Activated T-cell treated with anti-CD3 and anti-CD28 coated beads, Interleukin-2, amount 50 U/mL, for 48 hours (primary cell): ENCODE data around the gene CDH23.

Source experiments
- DNase-seq, 2 experiments: peaks; one replicate each; pipeline ENCODE4 v3.0.0-alpha.2; 2020

The CDH23 gene

GRCh38 chr10:71423901-71424300 is 27.2 kb downstream of the CDH23 start:
- no peak for DNase-seq

GRCh38 chr10:71424496-71425194 is 27.9 kb downstream of the CDH23 start:
- no peak for DNase-seq

- DNase-seq: no peak
Measured at GRCh38 chr10:71426058-71426605, 29.4 kb downstream of the CDH23 start.

- no peak for DNase-seq
Measured at GRCh38 chr10:71427246-71427645, 30.5 kb downstream of the CDH23 start.

GRCh38 chr10:71429304-71429703 is 32.6 kb downstream of the CDH23 start:
- no peak for DNase-seq

- DNase-seq: peak in 1 of 2 experiments; percentile 14
Measured at GRCh38 chr10:71429929-71430328, 33.2 kb downstream of the CDH23 start.

- peak in 1 of 2 experiments; percentile 1 for DNase-seq
Measured at GRCh38 chr10:71431239-71432100, 34.8 kb downstream of the CDH23 start.

- DNase-seq: peak in 1 of 2 experiments; percentile 10
Measured at GRCh38 chr10:71432101-71432905, 35.6 kb downstream of the CDH23 start.

GRCh38 chr10:71432956-71433767 is 36.4 kb downstream of the CDH23 start:
- no peak for DNase-seq

GRCh38 chr10:71433768-71434744 is 37.3 kb downstream of the CDH23 start:
- DNase-seq: peak in 1 of 2 experiments; percentile 24

- DNase-seq: peak in 1 of 2 experiments; percentile 8
Measured at GRCh38 chr10:71434760-71435394, 38.2 kb downstream of the CDH23 start.

- no peak for DNase-seq
Measured at GRCh38 chr10:71435571-71436267, 39.0 kb downstream of the CDH23 start.

GRCh38 chr10:71436268-71437125 is 39.8 kb downstream of the CDH23 start:
- DNase-seq: no peak

- no peak for DNase-seq
Measured at GRCh38 chr10:71437537-71438092, 40.9 kb downstream of the CDH23 start.

GRCh38 chr10:71438761-71439160 is 42.0 kb downstream of the CDH23 start:
- DNase-seq: no peak

- DNase-seq: no peak
Measured at GRCh38 chr10:71439670-71440425, 43.1 kb downstream of the CDH23 start.

- DNase-seq: no peak
Measured at GRCh38 chr10:71440506-71441035, 43.9 kb downstream of the CDH23 start.
